GM12878 (cell line): ENCODE results near the gene UVSSA. TPM values are rescaled to one million over a fixed set of nuclear protein-coding genes. Genes with fewer than 3 reads are reported as not detected.

Experiments used
- ATAC-seq: fragments of 200-7000 bp; cut with Tn5 transposase; 3 replicates; pipeline ENCODE4 v1.9.1; 2020; ENCODE audit warnings: mild to moderate bottlenecking, moderate library complexity
- BruUV-seq: library from RNA; stranded (reverse); fragments of 400-500 nt; replicated peaks from 2 replicates; lab custom pipeline; 2021; lab: Mats Ljungman, UMichigan
- CTCF ChIA-PET: fragments of 300-600 bp; sonication (Branson Sonifier 250); formaldehyde crosslinking; extraction: SDS; loops from one replicate; lab custom pipeline; 2021; ENCODE audit warnings: inconsistent platforms; lab: Yijun Ruan, JAX
- POLR2A ChIA-PET: fragments of 350-600 bp; formaldehyde crosslinking; extraction: SDS; loops from one replicate; lab custom pipeline; 2021; ENCODE audit warnings: inconsistent platforms; lab: Charles Lee
- RAD21 ChIA-PET: fragments of 300-600 bp; sonication (Branson Sonifier 250); formaldehyde crosslinking; loops from one replicate; lab custom pipeline; 2023; ENCODE audit warnings: antibody characterized with exemption; ENCODE audit not compliant: unreplicated experiment; lab: Charles Lee
- SMC1A ChIA-PET: fragments of 300-600 bp; sonication (Branson Sonifier 250); formaldehyde crosslinking; loops from one replicate; lab custom pipeline; 2023; ENCODE audit not compliant: unreplicated experiment, uncharacterized antibody; lab: Charles Lee
- DNase-seq: peaks from one replicate; pipeline ENCODE4 v3.0.0-alpha.2; 2011; ENCODE audit warnings: low read depth, low spot score
- FAIRE-seq: peaks from 3 replicates; lab custom pipeline; 2011; peaks lifted over from hg19 to GRCh38; lab: Jason Lieb, UNC
- H2AFZ ChIP-seq: 2 replicates; pipeline ENCODE4 v1.6.0; 2011; ENCODE audit warnings: low read depth, low read length, control low read depth; ENCODE audit not compliant: control insufficient read depth
- H3K27ac ChIP-seq: 2 replicates; pipeline ENCODE4 v1.5.1; 2011; ENCODE audit warnings: control low read depth; ENCODE audit not compliant: control insufficient read depth, insufficient read depth
- H3K27me3 ChIP-seq, 2 experiments: replicated peaks in 1 of 2; 2 replicates each; pipeline versions ENCODE4 v1.6.0 to v1.6.1; 2011; ENCODE audit warnings: low read length in 1 of 2; ENCODE audit not compliant: control insufficient read depth in 2 of 2, insufficient read depth in 2 of 2
- H3K36me3 ChIP-seq, 2 experiments: 2 replicates each; pipeline ENCODE4 v1.5.1; 2011; ENCODE audit warnings: low read length in 1 of 2; ENCODE audit not compliant: control insufficient read depth in 2 of 2, insufficient read depth in 2 of 2
- H3K4me1 ChIP-seq: 2 replicates; pipeline ENCODE4 v1.6.1; 2011; ENCODE audit warnings: mild to moderate bottlenecking, low read length, moderate library complexity, mixed read lengths; ENCODE audit not compliant: control insufficient read depth, insufficient read depth
- H3K4me2 ChIP-seq: 2 replicates; pipeline ENCODE4 v1.6.0; 2011; ENCODE audit warnings: control low read depth; ENCODE audit not compliant: control insufficient read depth, insufficient read depth
- H3K4me3 ChIP-seq: fragments of 200-600 bp; sonication (generic); 2 replicates; pipeline ENCODE4 v1.5.1; 2016
- H3K79me2 ChIP-seq: 2 replicates; pipeline ENCODE4 v1.6.0; 2011; ENCODE audit warnings: low read length; ENCODE audit not compliant: control insufficient read depth, insufficient read depth
- H3K9ac ChIP-seq: 2 replicates; pipeline ENCODE4 v1.8.0; 2011; ENCODE audit warnings: low read length, control low read depth, mixed read lengths; ENCODE audit not compliant: control insufficient read depth, insufficient read depth
- H3K9me3 ChIP-seq: replicated peaks from 3 replicates; pipeline ENCODE4 v1.5.1; 2011; ENCODE audit warnings: mild to moderate bottlenecking, low read length; ENCODE audit not compliant: control insufficient read depth, insufficient read depth
- H4K20me1 ChIP-seq: 2 replicates; pipeline ENCODE4 v1.6.0; 2011; ENCODE audit not compliant: control insufficient read depth, insufficient read depth
- CTCF ChIP-seq, 3 experiments: IDR thresholded peaks in 2 of 3; conservative IDR thresholded peaks in 1 of 3; 2 replicates each; pipeline ENCODE4 v1.5.1; 2011; ENCODE audit warnings: low read depth in 3 of 3, low read length in 3 of 3, mild to moderate bottlenecking in 3 of 3, control low read depth in 2 of 3, moderate library complexity in 2 of 3, inconsistent platforms in 1 of 3, mixed read lengths in 1 of 3; ENCODE audit not compliant: control insufficient read depth in 2 of 3, insufficient read depth in 1 of 3; ENCODE audit errors: extremely low read depth in 1 of 3
- ESRRA ChIP-seq: IDR thresholded peaks from 2 replicates; pipeline ENCODE4 v1.6.1; 2012; ENCODE audit warnings: mild to moderate bottlenecking, low read length, improper control_type of control experiment
- FOS ChIP-seq: IDR thresholded peaks from 3 replicates; pipeline ENCODE4 v1.6.1; 2011; ENCODE audit warnings: borderline replicate concordance; ENCODE audit not compliant: insufficient read length; ENCODE audit errors: extremely low read depth
- HCFC1 ChIP-seq: fragments of 150-350 bp; IDR thresholded peaks from 2 replicates; pipeline ENCODE4 v1.6.1; 2014; ENCODE audit warnings: low read length
- PRDM15 ChIP-seq: fragments of 450-650 bp; formaldehyde crosslinking; IDR thresholded peaks from 2 replicates; pipeline ENCODE4 v1.4.0; 2020; ENCODE audit warnings: mild to moderate bottlenecking, moderate library complexity
- RAD51 ChIP-seq: fragments of 450-650 bp; IDR thresholded peaks from 2 replicates; pipeline ENCODE4 v1.6.1; 2016; ENCODE audit warnings: moderate library complexity, mild to moderate bottlenecking, inconsistent platforms
- RCOR1 ChIP-seq: conservative IDR thresholded peaks from 2 replicates; pipeline ENCODE4 v1.6.1; 2012; ENCODE audit warnings: low read depth, low read length, improper control_type of control experiment
- SIN3A ChIP-seq: IDR thresholded peaks from 2 replicates; pipeline ENCODE4 v1.6.1; 2012; ENCODE audit warnings: low read depth, low read length, improper control_type of control experiment
- SMC3 ChIP-seq: IDR thresholded peaks from 2 replicates; pipeline ENCODE4 v1.6.1; 2011; ENCODE audit warnings: low read length, improper control_type of control experiment, borderline replicate concordance
- USF1 ChIP-seq: IDR thresholded peaks from 2 replicates; pipeline ENCODE4 v1.6.1; 2011; ENCODE audit warnings: borderline replicate concordance, low read depth, mild to moderate bottlenecking, moderate library complexity, mixed read lengths, low read length; ENCODE audit not compliant: insufficient read depth; ENCODE audit errors: extremely low read length
- ZNF207 ChIP-seq: fragments of 450-650 bp; IDR thresholded peaks from 2 replicates; pipeline ENCODE4 v1.6.1; 2014; ENCODE audit warnings: antibody characterized with exemption, mild to moderate bottlenecking, borderline replicate concordance
- ZNF217 ChIP-seq: fragments of 450-650 bp; IDR thresholded peaks from 2 replicates; pipeline ENCODE4 v1.6.1; 2017; ENCODE audit warnings: antibody characterized with exemption, mild to moderate bottlenecking
- ZZZ3 ChIP-seq: IDR thresholded peaks from 2 replicates; pipeline ENCODE4 v1.6.1; 2011; ENCODE audit warnings: low read depth; ENCODE audit not compliant: control insufficient read depth, insufficient read length
- WGBS: methylation state at CpG from one replicate; pipeline ENCODE4 v1.1.6; 2016; ENCODE audit warnings: low lambda C conversion rate; ENCODE audit not compliant: insufficient replicate concordance, insufficient coverage; ENCODE audit errors: missing lambda C conversion rate; 5-methylcytosine and 5-hydroxymethylcytosine counted together
- in situ Hi-C: fragments of 300-500 bp; cut with MboI; formaldehyde crosslinking; loops from 9 replicates; pipeline ENCODE4 v1.14.3; 2018; ENCODE audit warnings: mixed read lengths
- intact Hi-C: fragments of 100-400 bp; cut with micrococcal nuclease; formaldehyde crosslinking; loops from one replicate; pipeline ENCODE4 v1.14.2; 2022; ENCODE audit not compliant: unreplicated experiment
- polyA plus RNA-seq, 11 experiments: library from polyadenylated mRNA; depleted of rRNA in 4 of 11; unstranded in 6 of 11; stranded (reverse) in 5 of 11; fragments of >200 nt; fragmentation: Nextera tagmentation in 4 of 11; fragmentation: Illumina TruSeq in 1 of 11; extraction: Ambion mirVana in 4 of 11; extraction: Trizol in 1 of 11; gene quantifications; 1 replicate in 1 of 11; 2 replicates in 10 of 11; pipeline versions ENCODE4 v1.2.1 to v1.2.3, GENCODE V29; 2011 to 2016; ENCODE audit warnings: inconsistent platforms in 2 of 11, missing spikeins in 2 of 11, low read depth in 1 of 11
- total RNA-seq, 4 experiments: library from RNA; depleted of rRNA in 3 of 4; stranded (reverse); fragments of >200 nt in 3 of 4; fragmentation: Illumina TruSeq in 1 of 4; extraction: Trizol in 1 of 4; gene quantifications; 2 replicates each; pipeline versions ENCODE4 v1.2.1 to v1.2.3, GENCODE V29; 2013 to 2021

Gene UVSSA
- total and polyA plus RNA-seq, 10 of the 15 experiments (the other 5 are each of a cell fraction or from before 2014, with no cell fraction given) = 0.34 to 16.8 (median 3.6) TPM

- peak; percentile 74; the same call in 1 of the 2 replicates for TF ChIP-seq RCOR1
- TF ChIP-seq, all 136 proteins: peak for 8
These were observed 63.7 kb downstream of the UVSSA start (continued) for GRCh38 chr4:1410491-1411325.

- no peak overlapping the region for H3K4me3 ChIP-seq
- CTCF ChIA-PET = no interaction called here
- no peaks in the 10 kb centered on the region for H3K4me1 ChIP-seq
- no peaks in the 10 kb centered on the region for H3K27me3 ChIP-seq
- SMC1A ChIA-PET = no interaction called here
- no peak overlapping the region for H3K4me2 ChIP-seq
- H3K27ac ChIP-seq = no peak overlapping the region
- BruUV-seq = no TSS peak
- in situ Hi-C loops (no loop called here), intact Hi-C loops (no loop called here)
- ATAC-seq (no peak), FAIRE-seq (no peak), DNase-seq (no peak)
- WGBS = 12% methylated on average over 14 of the region's 17 CpGs
- no peak overlapping the region for H3K9ac ChIP-seq
- POLR2A ChIA-PET = no interaction called here
- H3K36me3 ChIP-seq = no peaks in the 10 kb centered on the region
- H3K9me3 ChIP-seq = no peaks in the 10 kb centered on the region; the same call in 2 of the 3 replicates
- RAD21 ChIA-PET = no interaction called here
- H2AFZ ChIP-seq = no peak overlapping the region
- H4K20me1 ChIP-seq = no peaks in the 10 kb centered on the region
- H3K79me2 ChIP-seq = no peaks in the 10 kb centered on the region
- TF ChIP-seq ZNF207 (no peak), HCFC1 (no peak), RAD51 (no peak), ZNF217 (no peak), SIN3A (no peak), ZZZ3 (no peak), PRDM15 (no peak), CTCF (IDR thresholded peaks at IDR 0.05 in 2 of 3, conservative IDR thresholded peaks at IDR 0.05 in 1 of 3; ENCODE audit: control insufficient read depth in 2 of 3, extremely low read depth in 1 of 3, insufficient read depth in 1 of 3, low read depth in 3 of 3, low read length in 3 of 3) (no peak), FOS (no peak), ESRRA (no peak), USF1 (no peak), SMC3 (no peak)
These were observed 64.7 kb downstream of the UVSSA start for GRCh38 chr4:1411436-1412375.
